WERI-Rb-1 (cell line): ENCODE results near the gene SLC5A10.

Experiments used
- DNase-seq: peaks from one replicate; pipeline ENCODE4 v3.0.0-alpha.2; 2020
- H3K27ac ChIP-seq: fragments of 250-450 bp; sonication (Bioruptor Pico); 2 replicates; pipeline ENCODE4 v1.5.1; 2020; ENCODE audit warnings: mild to moderate bottlenecking, moderate library complexity
- H3K27me3 ChIP-seq: fragments of 250-450 bp; sonication (Bioruptor Pico); 2 replicates; pipeline ENCODE4 v1.5.1; 2021; ENCODE audit warnings: mild to moderate bottlenecking, low read depth, moderate library complexity; ENCODE audit not compliant: insufficient read depth, severe bottlenecking
- H3K36me3 ChIP-seq: fragments of 250-450 bp; sonication (Bioruptor Pico); 2 replicates; pipeline ENCODE4 v1.5.1; 2020; ENCODE audit warnings: mild to moderate bottlenecking, moderate library complexity
- H3K4me3 ChIP-seq: 2 replicates; pipeline ENCODE4 v1.5.1; 2011; ENCODE audit warnings: low read depth, mild to moderate bottlenecking, control low read depth, low read length
- H3K9me3 ChIP-seq: fragments of 250-450 bp; sonication (Bioruptor Pico); 2 replicates; pipeline ENCODE4 v1.5.1; 2021; ENCODE audit warnings: mild to moderate bottlenecking, moderate library complexity; ENCODE audit not compliant: severe bottlenecking
- TF ChIP-seq, protein P1 (sequence below): IDR thresholded peaks from 2 replicates; pipeline ENCODE4 v1.5.1; 2011; ENCODE audit warnings: low read depth, mild to moderate bottlenecking, control low read depth, inconsistent platforms, low read length

The SLC5A10 gene

DNA sequence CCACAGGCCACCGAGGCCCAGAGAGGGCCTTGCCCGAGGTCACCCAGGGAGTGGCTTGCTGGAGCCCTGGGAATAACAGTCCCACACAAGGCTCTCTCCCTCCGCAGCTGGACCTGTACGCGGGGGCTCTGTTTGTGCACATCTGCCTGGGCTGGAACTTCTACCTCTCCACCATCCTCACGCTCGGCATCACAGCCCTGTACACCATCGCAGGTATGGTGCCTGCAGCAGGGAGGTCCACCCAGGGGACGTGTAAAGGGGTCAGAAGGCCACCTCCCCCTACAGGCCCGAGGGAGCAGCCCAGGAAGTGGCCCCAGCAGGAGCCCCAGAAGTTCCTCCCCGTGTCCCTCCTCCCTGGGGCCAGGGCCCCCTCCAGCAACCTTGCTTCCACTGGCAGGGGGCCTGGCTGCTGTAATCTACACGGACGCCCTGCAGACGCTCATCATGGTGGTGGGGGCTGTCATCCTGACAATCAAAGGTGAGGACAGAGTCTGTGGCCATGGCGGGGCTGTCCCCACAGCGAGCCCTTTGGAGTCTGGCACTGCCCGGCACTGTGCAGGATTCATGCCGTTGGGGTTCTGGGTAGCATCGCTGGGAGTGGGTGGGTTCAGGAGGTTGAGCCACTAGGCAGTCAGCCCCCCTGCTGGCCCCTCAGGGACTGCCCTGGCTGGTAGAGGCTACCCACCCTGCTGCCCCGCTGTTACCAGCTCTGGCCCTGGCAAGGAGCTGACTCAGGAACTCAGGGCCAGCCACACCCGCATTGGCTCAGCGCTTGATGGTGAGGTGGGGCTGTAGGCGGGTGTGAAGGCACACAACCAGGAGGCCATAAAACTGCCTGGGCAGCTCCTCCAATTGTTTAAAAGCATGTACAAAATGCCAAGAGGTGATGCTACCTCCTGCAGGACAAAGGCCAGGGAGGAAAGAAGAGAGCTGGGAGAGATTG, 17.3 kb downstream of the SLC5A10 start:
- TF ChIP-seq, protein P1, sequence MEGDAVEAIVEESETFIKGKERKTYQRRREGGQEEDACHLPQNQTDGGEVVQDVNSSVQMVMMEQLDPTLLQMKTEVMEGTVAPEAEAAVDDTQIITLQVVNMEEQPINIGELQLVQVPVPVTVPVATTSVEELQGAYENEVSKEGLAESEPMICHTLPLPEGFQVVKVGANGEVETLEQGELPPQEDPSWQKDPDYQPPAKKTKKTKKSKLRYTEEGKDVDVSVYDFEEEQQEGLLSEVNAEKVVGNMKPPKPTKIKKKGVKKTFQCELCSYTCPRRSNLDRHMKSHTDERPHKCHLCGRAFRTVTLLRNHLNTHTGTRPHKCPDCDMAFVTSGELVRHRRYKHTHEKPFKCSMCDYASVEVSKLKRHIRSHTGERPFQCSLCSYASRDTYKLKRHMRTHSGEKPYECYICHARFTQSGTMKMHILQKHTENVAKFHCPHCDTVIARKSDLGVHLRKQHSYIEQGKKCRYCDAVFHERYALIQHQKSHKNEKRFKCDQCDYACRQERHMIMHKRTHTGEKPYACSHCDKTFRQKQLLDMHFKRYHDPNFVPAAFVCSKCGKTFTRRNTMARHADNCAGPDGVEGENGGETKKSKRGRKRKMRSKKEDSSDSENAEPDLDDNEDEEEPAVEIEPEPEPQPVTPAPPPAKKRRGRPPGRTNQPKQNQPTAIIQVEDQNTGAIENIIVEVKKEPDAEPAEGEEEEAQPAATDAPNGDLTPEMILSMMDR: no peak
- no peak overlapping the region for H3K27ac ChIP-seq
- no peaks in the 10 kb centered on the region for H3K36me3 ChIP-seq
- H3K4me3 ChIP-seq: no peak overlapping the region
- H3K9me3 ChIP-seq: no peaks in the 10 kb centered on the region
- no peak for DNase-seq
- H3K27me3 ChIP-seq: no peaks in the 10 kb centered on the region

DNA sequence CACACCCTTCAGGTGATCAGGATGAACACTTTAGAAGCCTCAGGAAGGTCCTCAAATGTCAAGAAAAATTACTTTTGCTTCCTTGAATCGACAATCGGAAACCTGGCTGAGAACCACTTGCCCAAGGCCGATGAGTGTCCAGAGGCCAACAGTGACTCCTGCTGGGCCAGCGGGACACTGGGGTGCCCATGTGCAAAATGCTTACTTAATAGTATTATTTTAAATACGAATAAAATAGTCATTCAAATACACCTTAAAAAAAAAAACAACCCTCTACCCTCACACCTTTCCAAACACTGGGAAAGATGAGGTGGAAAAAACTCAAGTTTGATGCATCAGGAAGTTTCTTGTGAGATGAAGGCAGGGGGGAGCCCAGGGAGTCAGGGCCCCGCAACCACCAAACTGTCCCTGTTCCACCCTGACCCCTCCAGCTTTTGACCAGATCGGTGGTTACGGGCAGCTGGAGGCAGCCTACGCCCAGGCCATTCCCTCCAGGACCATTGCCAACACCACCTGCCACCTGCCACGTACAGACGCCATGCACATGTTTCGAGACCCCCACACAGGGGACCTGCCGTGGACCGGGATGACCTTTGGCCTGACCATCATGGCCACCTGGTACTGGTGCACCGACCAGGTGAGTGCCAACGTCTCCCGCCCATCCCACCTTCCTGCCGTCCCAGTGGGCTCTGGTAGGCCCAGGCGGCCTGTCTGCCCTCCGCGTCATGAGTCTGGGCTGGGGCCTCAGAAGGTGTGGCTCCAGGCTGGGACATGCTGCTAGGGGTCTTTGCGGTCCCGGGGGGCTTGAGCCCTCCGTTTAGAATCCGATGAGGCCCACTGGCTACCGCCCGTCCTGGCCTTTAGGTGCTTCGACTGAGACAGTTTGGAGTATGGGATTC, 18.9 kb downstream of the SLC5A10 start:
- TF ChIP-seq, protein P1: 0 out of 2 replicates have a peak, but pooled peaks have one; percentile 10
- H3K4me3 ChIP-seq: no peak overlapping the region
- H3K9me3 ChIP-seq: no peaks in the 10 kb centered on the region
- DNase-seq: no peak
- no peak overlapping the region for H3K27ac ChIP-seq
- H3K36me3 ChIP-seq: no peaks in the 10 kb centered on the region
- H3K27me3 ChIP-seq: no peaks in the 10 kb centered on the region

DNA sequence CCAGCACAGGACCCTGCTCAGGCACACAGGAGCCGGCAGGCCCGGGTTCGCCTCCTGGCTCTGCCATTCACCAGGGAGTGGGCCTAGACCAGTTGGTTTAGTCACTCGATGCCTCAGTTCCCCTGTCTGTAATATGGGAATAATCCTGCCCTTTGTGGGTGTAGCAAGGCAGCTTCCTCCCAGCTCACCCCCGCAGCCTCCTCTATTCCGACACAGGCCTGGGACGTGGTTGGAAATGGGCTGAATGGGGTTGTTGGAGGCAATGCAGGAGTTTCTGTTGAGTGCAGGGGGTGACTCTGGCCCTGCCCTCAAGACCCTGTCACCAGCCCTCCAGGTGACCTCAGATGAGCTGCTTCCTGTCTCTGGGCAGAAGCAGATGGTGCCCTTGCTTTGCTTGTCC, 19.8 kb downstream of the SLC5A10 start:
- no peak overlapping the region for H3K4me3 ChIP-seq
- TF ChIP-seq, protein P1: no peak
- no peak for DNase-seq
- no peaks in the 10 kb centered on the region for H3K27me3 ChIP-seq
- H3K9me3 ChIP-seq: no peaks in the 10 kb centered on the region
- H3K27ac ChIP-seq: no peak overlapping the region
- H3K36me3 ChIP-seq: no peaks in the 10 kb centered on the region

DNA sequence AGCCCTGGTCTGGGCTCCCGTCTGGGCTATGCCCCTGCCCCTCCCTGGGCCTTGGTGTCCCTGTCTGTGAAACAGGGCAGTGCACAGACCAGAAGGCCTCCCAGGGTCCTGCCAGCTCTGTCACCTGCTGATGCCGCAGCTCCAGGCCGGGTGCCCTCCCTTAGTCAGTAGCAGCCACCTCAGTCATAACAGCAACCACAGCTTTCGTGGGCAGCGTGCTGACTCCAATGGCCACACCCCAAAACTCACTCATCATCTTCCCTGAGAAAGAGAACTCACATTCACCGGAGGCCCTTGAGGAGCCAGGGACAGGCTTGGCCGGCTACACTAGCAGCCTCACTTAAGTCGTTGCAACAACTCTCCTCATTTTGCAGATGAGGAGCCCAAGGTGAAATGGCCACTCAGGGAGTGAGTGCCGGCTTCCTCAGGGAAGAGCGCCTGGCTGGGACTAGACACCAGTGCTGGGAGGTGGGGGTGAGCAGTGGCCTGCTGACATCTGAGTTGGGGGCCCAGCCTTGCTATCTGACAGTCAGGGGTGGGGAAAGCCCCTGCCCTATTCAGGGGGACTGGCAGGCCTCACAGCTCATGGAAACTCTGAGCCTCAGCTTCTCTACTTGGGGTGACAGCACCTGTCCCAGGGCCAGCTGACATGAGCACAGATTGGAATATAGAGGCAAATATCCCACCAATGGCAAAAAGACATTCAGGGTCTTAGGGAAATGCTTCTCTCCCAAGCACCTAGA, 22.6 kb downstream of the SLC5A10 start:
- no peak for DNase-seq
- H3K27me3 ChIP-seq: no peaks in the 10 kb centered on the region
- H3K36me3 ChIP-seq: no peaks in the 10 kb centered on the region
- no peaks in the 10 kb centered on the region for H3K9me3 ChIP-seq
- H3K27ac ChIP-seq: no peak overlapping the region
- no peak overlapping the region for H3K4me3 ChIP-seq
- TF ChIP-seq, protein P1: no peak

DNA sequence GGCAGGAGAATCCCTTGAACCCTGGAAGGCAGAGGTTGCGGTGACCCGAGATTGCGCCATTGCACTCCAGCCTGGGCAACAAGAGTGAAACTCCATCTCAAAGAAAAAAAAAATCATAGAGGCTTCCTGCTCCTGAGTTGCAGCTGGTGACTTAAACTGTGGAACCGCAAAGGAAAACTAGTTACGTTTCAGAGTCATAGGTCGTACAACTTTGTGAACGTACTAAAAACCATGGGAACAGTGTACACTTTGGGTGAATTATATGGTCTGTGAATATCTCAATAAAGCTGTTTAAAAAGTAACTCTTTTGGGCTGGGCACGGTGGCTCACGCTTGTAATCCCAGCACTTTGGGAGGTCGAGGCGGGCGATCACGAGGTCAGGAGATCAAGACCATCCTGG, 23.6 kb downstream of the SLC5A10 start:
- DNase-seq: no peak
- TF ChIP-seq, protein P1: no peak
- Histone ChIP-seq H3K36me3 (no peaks in the 10 kb centered on the region), H3K9me3 (no peaks in the 10 kb centered on the region), H3K27ac (no peak overlapping the region), H3K27me3 (no peaks in the 10 kb centered on the region), H3K4me3 (no peak overlapping the region)
